Activated T-cell treated with anti-CD3 and anti-CD28 coated beads for 48 hours (primary cell): Measurements from ENCODE around the gene TIAM2.
"Not testable (repeated sequence)": the region's sequence is repeated elsewhere in the genome, so short reads cannot be mapped to it uniquely, and the experiment has no call there.

Source experiments
- DNase-seq: peaks from one replicate; pipeline ENCODE4 v3.0.0-alpha.2; 2020; ENCODE audit warnings: low read depth

TIAM2 gene

GRCh38 chr6:154995254-154996015 is at the start of gene TIAM2:
Gene TIAM2, plus strand, starts transcription at chr6:154995315. Its CDS starts 133,909 bp downstream, at chr6:155129224.
- DNase-seq: peak; percentile 22

GRCh38 chr6:154950979-154951344 is 44.2 kb upstream of the TIAM2 start:
- DNase-seq: no peak

GRCh38 chr6:154951345-154952200 is 43.5 kb upstream of the TIAM2 start:
- no peak for DNase-seq

GRCh38 chr6:154953644-154954043 is 41.5 kb upstream of the TIAM2 start:
- no peak for DNase-seq

- DNase-seq: no peak
These were observed 40.8 kb upstream of the TIAM2 start for GRCh38 chr6:154954347-154954746.

- no peak for DNase-seq
These were observed 38.2 kb upstream of the TIAM2 start for GRCh38 chr6:154956771-154957522.

GRCh38 chr6:154958469-154958868 is 36.6 kb upstream of the TIAM2 start:
- no peak for DNase-seq

- no peak for DNase-seq
These were observed 34.7 kb upstream of the TIAM2 start for GRCh38 chr6:154960299-154960843.

- DNase-seq: no peak
These were observed 34.1 kb upstream of the TIAM2 start for GRCh38 chr6:154960854-154961530.

- no peak for DNase-seq
These were observed 32.4 kb upstream of the TIAM2 start for GRCh38 chr6:154962753-154963152.

GRCh38 chr6:154966065-154966770 is 28.9 kb upstream of the TIAM2 start:
- not testable (repeated sequence) for DNase-seq

GRCh38 chr6:154969796-154970195 is 25.3 kb upstream of the TIAM2 start:
- DNase-seq: no peak

GRCh38 chr6:154974485-154975149 is 20.5 kb upstream of the TIAM2 start:
- peak; percentile 12 for DNase-seq

- no peak for DNase-seq
These were observed 17.5 kb upstream of the TIAM2 start for GRCh38 chr6:154977588-154977987.

- DNase-seq: no peak
These were observed 14.6 kb upstream of the TIAM2 start for GRCh38 chr6:154980273-154981078.

- DNase-seq: no peak
These were observed 13.8 kb upstream of the TIAM2 start for GRCh38 chr6:154981079-154981870.

- no peak for DNase-seq
These were observed 11.0 kb upstream of the TIAM2 start for GRCh38 chr6:154984146-154984545.

- DNase-seq: no peak
These were observed 8.3 kb upstream of the TIAM2 start for GRCh38 chr6:154986787-154987235.

GRCh38 chr6:154989448-154989847 is 5.7 kb upstream of the TIAM2 start:
- DNase-seq: no peak
